GM18505 (cell line): ENCODE results near the gene ARHGAP10.
"Not testable (repeated sequence)": the region's sequence is repeated elsewhere in the genome, so short reads cannot be mapped to it uniquely, and the experiment has no call there.

Source experiments
- ATAC-seq: cut with Tn5 transposase; IDR thresholded peaks from one replicate; pipeline ENCODE4 v1.9.1; 2021; ENCODE audit not compliant: unreplicated experiment
- POLR2A ChIP-seq: IDR thresholded peaks from 4 replicates; pipeline ENCODE4 v1.6.1; 2011; ENCODE audit warnings: borderline replicate concordance; ENCODE audit not compliant: insufficient read depth, insufficient read length; ENCODE audit errors: extremely low read depth

Gene ARHGAP10

DNA sequence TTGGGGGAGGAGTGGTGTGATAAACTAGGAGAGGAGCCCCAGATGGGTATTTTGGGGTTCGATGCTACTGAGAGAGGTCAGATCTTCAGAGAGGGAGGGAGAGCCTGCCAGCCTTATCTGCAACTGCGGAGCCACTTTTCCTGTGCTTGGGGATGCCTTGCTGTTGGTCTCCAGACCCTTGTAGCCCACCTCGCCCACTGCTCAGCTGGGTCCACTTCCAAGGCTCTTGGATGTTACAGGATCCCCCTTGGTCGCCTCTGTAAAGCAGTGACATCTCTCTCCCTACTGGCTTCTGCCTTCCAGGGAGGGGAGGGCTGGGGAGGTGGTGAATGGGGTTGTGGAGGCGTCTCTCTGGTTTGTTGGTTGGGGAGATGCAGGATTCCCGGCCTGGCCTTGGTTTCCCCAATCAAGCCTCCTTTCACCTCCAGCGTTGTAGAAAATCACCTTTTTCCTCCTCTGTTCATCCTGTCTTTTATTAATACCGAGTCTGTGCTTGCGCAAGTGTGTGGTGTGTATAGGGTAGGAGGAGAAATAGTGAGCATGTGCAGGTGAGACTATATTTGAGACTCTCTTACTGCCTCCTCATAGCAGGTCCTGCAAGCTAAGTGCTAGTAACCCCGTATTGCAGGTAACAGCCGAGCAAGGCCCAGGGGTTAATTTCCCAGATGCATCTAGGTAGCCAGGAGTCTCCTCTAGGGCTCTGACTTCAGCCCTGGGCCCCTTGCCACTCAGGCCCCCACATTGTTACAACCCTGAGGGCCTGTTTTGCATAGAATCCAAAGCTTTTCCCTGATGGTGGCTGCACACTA, 337.4 kb downstream of the ARHGAP10 start:
- no peak for TF ChIP-seq POLR2A
- no peak for ATAC-seq

DNA sequence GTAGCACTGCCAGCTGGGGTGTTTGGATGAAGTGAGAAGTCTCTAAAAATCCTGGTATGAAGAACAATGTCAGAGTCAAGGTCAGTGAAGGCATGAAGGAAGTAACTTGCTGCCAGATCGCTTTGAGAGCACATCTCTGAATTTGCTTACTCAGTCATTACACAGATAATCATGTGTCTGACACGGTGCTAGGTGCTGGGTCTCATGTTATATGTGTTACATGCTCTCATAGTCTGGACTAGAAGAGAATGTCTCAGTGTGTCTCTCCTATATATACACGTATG, 337.9 kb downstream of the ARHGAP10 start:
- no peak for TF ChIP-seq POLR2A
- ATAC-seq: no peak

GRCh38 chr4:148071009-148071408, 339.1 kb downstream of the ARHGAP10 start:
- no peak for ATAC-seq
- no peak for TF ChIP-seq POLR2A

GRCh38 chr4:148072789-148073188, 340.9 kb downstream of the ARHGAP10 start:
- no peak for TF ChIP-seq POLR2A
- ATAC-seq: no peak

GRCh38 chr4:148073349-148073748, 341.5 kb downstream of the ARHGAP10 start:
- no peak for ATAC-seq
- TF ChIP-seq POLR2A: no peak

GRCh38 chr4:148074462-148074861, 342.6 kb downstream of the ARHGAP10 start:
- ATAC-seq: no peak
- no peak for TF ChIP-seq POLR2A

DNA sequence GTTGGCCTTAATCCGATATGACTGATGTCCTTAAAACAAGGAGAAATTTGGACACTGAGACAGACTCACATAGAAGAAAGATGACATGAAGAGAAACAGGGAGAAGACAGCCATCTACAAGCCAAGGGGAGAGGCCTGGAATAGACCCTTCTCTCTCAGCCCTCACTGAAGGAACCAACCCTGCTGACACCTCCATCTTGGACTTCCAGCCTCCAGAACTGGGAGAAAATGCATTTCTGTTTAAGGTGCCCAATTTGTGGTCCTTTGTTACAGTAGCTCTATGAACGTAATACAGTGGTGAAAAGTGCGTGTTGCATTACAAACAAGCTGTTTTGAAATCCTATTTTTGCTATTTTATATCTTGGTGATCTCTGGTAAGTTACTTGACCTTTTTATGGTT, 343.6 kb downstream of the ARHGAP10 start:
- TF ChIP-seq POLR2A: no peak

DNA sequence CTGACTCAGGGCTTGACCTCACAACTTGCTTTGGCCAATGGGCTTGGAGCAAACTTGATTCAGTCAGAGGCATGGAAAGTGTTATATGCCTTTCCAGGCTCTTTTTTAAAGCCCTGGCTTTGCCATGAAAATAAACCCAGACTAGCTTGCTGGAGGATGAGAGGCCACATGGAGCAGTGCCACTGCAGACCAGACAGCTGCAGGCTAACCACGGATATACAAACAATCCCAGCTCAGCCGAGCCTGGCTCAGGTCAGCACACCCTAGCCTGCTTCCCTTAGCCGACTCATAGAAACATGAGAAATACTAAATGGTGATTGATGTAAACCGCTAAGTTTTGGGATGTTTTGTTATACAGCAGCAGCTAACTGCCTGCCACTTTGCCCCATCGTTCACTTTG, 345.1 kb downstream of the ARHGAP10 start:
- no peak for TF ChIP-seq POLR2A
- ATAC-seq: no peak

More for the DNA sequence above, 343.6 kb downstream of the ARHGAP10 start:
- ATAC-seq: no peak

- no peak for TF ChIP-seq POLR2A
- ATAC-seq: no peak
Measured at GRCh38 chr4:148077581-148077980, 345.7 kb downstream of the ARHGAP10 start.

DNA sequence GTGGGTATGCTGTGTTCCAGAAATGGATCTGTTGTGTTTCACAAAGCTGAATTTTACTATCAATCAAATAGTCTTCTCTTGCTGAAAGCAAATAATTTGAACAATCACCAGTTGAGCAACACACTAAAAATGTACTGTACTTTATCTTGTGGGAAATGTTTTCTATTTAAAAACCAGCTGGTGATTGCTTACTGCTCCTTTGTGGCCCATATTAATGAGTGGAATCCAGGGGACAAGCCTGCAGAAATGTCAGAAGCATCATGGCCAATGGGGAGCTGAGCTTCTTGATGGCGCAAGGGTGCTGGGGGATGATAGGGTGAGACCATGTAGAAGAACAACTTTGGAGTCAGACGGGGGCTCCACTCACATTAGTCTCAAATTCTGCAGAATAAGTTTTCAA, 346.2 kb downstream of the ARHGAP10 start:
- no peak for TF ChIP-seq POLR2A
- no peak for ATAC-seq

DNA sequence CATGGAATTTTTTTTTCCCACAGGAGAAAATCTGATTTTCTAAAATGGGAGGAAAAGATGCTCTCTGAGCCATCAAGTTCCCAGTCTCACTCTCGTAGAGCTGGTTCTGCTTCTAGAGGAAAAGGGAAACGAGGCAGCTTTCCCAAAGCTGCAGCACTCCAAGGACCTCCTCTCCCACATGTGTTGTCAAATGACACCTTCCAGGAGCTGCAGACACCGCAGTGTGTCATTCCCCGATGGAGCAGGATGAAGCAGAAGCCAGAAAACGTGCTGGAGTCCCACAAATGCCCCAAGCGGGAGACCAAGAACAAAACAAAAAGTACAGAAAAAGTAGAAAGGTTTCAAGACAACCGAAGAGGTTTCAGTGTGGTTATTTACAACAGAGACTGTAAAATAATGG, 348.1 kb downstream of the ARHGAP10 start:
- no peak for ATAC-seq
- TF ChIP-seq POLR2A: no peak

DNA sequence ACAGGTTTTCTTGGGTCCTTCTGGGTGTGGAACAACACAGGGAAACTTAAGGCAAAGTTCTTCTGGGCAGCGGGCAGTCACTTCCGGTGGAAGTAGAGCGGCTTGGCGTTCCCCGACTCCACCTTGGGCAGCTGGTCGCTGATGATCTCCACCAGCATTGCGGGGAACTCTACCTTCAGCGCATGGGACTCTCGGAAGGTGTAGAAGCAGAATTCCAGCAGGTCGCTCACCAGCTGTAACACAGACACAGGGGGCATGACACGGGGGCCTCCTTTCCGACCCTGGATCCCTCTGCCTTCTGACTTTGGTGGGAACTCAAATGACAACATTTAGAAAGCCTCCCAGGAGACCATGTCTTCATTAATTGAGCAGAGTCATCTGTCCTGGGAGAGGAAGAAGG, 349.4 kb downstream of the ARHGAP10 start:
- no peak for ATAC-seq
- no peak for TF ChIP-seq POLR2A

- no peak for TF ChIP-seq POLR2A
- no peak for ATAC-seq
Measured at GRCh38 chr4:148081745-148082144, 349.9 kb downstream of the ARHGAP10 start.

DNA sequence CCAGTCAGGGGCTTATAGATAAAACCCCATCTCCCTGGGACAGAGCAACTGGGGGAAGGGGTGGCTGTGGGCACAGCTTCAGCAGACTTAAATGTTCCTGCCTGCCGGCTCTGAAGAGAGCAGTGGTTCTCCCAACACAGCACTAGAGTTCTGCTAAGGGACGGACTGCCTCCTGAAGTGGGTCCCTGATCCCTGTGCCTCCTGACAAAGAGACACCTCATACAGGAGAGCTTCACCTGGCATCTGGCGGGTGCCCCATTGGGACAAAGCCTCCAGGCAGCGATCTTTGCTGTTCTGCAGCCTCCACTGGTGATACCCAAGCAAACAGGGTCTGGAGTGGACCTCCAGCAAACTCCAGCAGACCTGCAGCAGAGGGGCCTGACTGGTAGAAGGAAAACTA, 351.2 kb downstream of the ARHGAP10 start:
- not testable (repeated sequence) for ATAC-seq

DNA sequence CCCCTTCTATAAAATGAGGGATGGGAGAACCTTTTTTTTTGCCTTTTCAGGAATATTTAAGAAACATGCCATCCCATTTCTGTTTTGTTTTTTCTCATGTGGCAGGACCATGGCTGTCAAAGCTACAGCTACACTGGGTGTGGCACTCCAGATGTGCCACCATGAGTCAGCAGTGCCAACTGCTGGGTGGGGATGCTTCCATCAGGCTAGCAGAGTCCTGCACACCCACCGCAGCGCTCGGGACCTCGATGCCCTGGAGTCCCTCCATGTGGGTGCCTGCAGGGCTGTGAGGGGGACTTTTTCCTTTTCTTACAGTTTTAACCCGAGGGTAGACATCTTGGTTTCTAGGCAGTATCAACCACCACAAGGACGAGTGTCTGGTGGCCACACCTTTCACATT, 357.7 kb downstream of the ARHGAP10 start:
- no peak for TF ChIP-seq POLR2A
- no peak for ATAC-seq

- TF ChIP-seq POLR2A: no peak
- ATAC-seq: no peak
Measured at GRCh38 chr4:148090029-148090428, 358.1 kb downstream of the ARHGAP10 start.
